Transverse colon (tissue), 4 donors: ENCODE measurements around the gene RPGRIP1L. TPM values are rescaled to one million over a fixed set of nuclear protein-coding genes. Genes with fewer than 3 reads are reported as not detected.

ENCODE experiments used
- DNase-seq: peaks from one replicate; pipeline ENCODE4 v3.0.0-alpha.2; 2019
- H3K27ac ChIP-seq, 4 donors: fragments of 200-600 bp; sonication (generic); 2 replicates each; pipeline ENCODE4 v1.5.1; 2016 to 2018; ENCODE audit warnings: inconsistent platforms in 4 of 4
- H3K27me3 ChIP-seq: fragments of 200-600 bp; sonication (generic); 2 replicates; pipeline ENCODE4 v1.5.1; 2017; ENCODE audit warnings: inconsistent platforms
- H3K36me3 ChIP-seq, 4 donors: fragments of 200-600 bp; sonication (generic); 2 replicates each; pipeline ENCODE4 v1.5.1; 2017 to 2019; ENCODE audit warnings: inconsistent platforms in 4 of 4
- H3K4me1 ChIP-seq, 4 donors: fragments of 200-600 bp; sonication (generic); 2 replicates each; pipeline ENCODE4 v1.5.1; 2017 to 2020; ENCODE audit warnings: inconsistent platforms in 4 of 4
- H3K4me3 ChIP-seq, 4 donors: fragments of 200-600 bp; sonication (generic); 1 replicate in 1 of 4; 2 replicates in 3 of 4; pipeline versions ENCODE4 v1.5.1 to v1.6.1; 2017 to 2019; ENCODE audit warnings: inconsistent platforms in 4 of 4
- H3K9me3 ChIP-seq, 2 donors: fragments of 200-600 bp; sonication (generic); 2 replicates each; pipeline ENCODE4 v1.5.1; 2017 to 2019; ENCODE audit warnings: inconsistent platforms in 2 of 2
- CTCF ChIP-seq, 5 experiments: fragments of 200-600 bp in 3 of 5; fragments of 450-650 bp in 2 of 5; sonication (generic) in 3 of 5; IDR thresholded peaks; 1 replicate in 2 of 5; 2 replicates in 3 of 5; pipeline ENCODE4 v1.5.1; 2016 to 2017; ENCODE audit warnings: antibody characterized with exemption in 5 of 5, inconsistent platforms in 3 of 5, mild to moderate bottlenecking in 2 of 5, moderate library complexity in 1 of 5
- EP300 ChIP-seq: sonication (generic); formaldehyde crosslinking; IDR thresholded peaks from one replicate; pipeline ENCODE4 v1.6.1; 2017; ENCODE audit warnings: antibody characterized with exemption, low read depth
- POLR2A ChIP-seq: fragments of 450-650 bp; IDR thresholded peaks from one replicate; pipeline ENCODE4 v1.6.1; 2016; ENCODE audit warnings: antibody characterized with exemption, mild to moderate bottlenecking, moderate library complexity
- POLR2AphosphoS5 ChIP-seq, 3 donors: sonication (generic); formaldehyde crosslinking; IDR thresholded peaks; one replicate each; pipeline ENCODE4 v1.6.1; 2016; ENCODE audit warnings: antibody characterized with exemption in 3 of 3
- WGBS, 2 donors: methylation state at CpG; one replicate each; pipeline ENCODE4 v1.1.5; 2018; ENCODE audit warnings: low coverage in 1 of 2; 5-methylcytosine and 5-hydroxymethylcytosine counted together
- in situ Hi-C, 4 donors: fragments of 200-750 bp; cut with MboI; loops; one replicate each; pipeline versions ENCODE4 v1.15.0 to v1.15.1; 2017; ENCODE audit warnings: low sequenced_read_pairs in 3 of 4, low pct_ligation_motif_present in 1 of 4, low pct_unique_long_range_greater_than_20kb in 1 of 4
- intact Hi-C: fragments of 100-400 bp; cut with DNase I; formaldehyde crosslinking; loops from one replicate; pipeline ENCODE4 v1.15.1; 2023; ENCODE audit warnings: low total_unique reads
- total RNA-seq, 4 donors: library from RNA; depleted of rRNA; stranded (reverse); fragments of >200 nt; gene quantifications; one replicate each; pipeline ENCODE4 v1.1.0, GENCODE V29; 2016

Gene RPGRIP1L
- total RNA-seq, 4 donors from 2014 or later: 1.6 to 5.6 (median 2.1) TPM

DNA sequence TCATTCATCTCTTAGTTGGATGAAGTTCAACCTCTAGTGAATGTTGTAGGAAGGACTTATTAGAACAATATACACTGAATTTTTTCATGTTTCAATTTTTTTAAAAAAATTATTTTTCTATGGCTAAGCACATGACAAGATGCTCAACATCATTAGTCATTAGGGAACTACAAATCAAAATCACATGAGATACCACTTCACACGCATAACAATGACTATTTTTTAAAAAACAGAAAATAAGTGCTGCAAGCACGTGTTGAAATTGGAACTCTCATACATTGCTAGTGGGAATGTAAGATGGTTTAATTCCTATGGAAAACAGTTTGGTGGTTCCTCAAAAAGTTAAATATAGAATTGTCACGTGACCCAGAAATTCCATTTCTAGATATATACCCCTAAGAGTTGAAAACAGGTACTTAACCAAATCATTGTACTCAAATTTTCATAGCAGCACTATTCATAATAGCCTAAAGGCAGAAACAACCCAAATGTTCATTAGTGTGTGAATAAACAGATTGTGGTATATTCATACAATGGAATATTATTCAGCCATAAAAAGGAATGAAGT lies 115.5 kb downstream of the RPGRIP1L start:
- Histone ChIP-seq H3K27me3 (no peaks in the 10 kb centered on the region), H3K9me3 (no peaks in the 10 kb centered on the region), H3K4me1 (no peaks in the 10 kb centered on the region), H3K4me3 (no peak overlapping the region), H3K27ac (no peak overlapping the region), H3K36me3 (no peaks in the 10 kb centered on the region)
- DNase-seq: no peak
- intact Hi-C loops (no loop called here), in situ Hi-C loops (no loop called here)
- WGBS, 2 donors: 83 to 84% methylated on average over 3 of the region's 3 CpGs
- TF ChIP-seq POLR2A: no peak
- no peak for TF ChIP-seq POLR2AphosphoS5 (IDR thresholded peaks at IDR 0.05)
- no peak for TF ChIP-seq CTCF (IDR thresholded peaks at IDR 0.05)
- no peak for TF ChIP-seq EP300

GRCh38 chr16:53583401-53583800 lies 120.3 kb downstream of the RPGRIP1L start:
- Histone ChIP-seq H3K4me3 (no peak overlapping the region), H3K36me3 (no peaks in the 10 kb centered on the region), H3K27ac (no peak overlapping the region), H3K27me3 (no peaks in the 10 kb centered on the region), H3K9me3 (no peaks in the 10 kb centered on the region), H3K4me1 (no peaks in the 10 kb centered on the region)
- TF ChIP-seq CTCF (IDR thresholded peaks at IDR 0.05): no peak
- no peak for TF ChIP-seq POLR2AphosphoS5 (IDR thresholded peaks at IDR 0.05)
- no peak for TF ChIP-seq EP300
- TF ChIP-seq POLR2A: no peak
- WGBS, 2 donors: 85 to 88% methylated on average over 2 of the region's 2 CpGs
- in situ Hi-C loops (no loop called here), intact Hi-C loops (no loop called here)
- DNase-seq: no peak

DNA sequence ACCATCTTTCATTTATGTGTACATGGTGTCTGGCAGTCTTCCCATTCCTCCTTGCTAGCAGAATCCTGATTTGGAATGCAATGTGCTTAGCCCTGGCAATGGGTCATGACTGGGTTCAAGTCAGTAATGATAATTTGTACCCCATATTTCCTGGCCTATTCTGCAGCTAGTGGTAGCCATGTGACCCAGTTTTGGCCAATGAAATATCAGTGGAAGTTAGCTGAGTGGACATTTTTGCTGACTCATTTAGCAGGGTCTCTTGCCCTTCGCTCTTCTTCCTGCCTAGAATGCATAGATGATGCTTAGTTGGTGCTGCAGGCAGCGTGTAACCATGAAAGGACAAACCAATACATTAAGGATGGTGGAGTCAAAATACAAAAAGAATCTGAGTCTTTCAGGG lies 121.9 kb downstream of the RPGRIP1L start:
- no peaks in the 10 kb centered on the region for H3K4me1 ChIP-seq
- no peak for TF ChIP-seq POLR2A
- TF ChIP-seq EP300: no peak
- no peak for TF ChIP-seq POLR2AphosphoS5 (IDR thresholded peaks at IDR 0.05)
- no peak for TF ChIP-seq CTCF (IDR thresholded peaks at IDR 0.05)
- no peaks in the 10 kb centered on the region for H3K9me3 ChIP-seq
- H3K4me3 ChIP-seq: no peak overlapping the region
- no peak for DNase-seq
- 90 to 100% methylated on average over 1 to 2 of the region's 2 CpGs for WGBS, 2 donors
- no peaks in the 10 kb centered on the region for H3K27me3 ChIP-seq
- intact Hi-C loops: no loop called here
- in situ Hi-C loops: no loop called here
- no peak overlapping the region for H3K27ac ChIP-seq
- no peaks in the 10 kb centered on the region for H3K36me3 ChIP-seq

- in situ Hi-C loops: no loop called here
- Histone ChIP-seq H3K4me3 (no peak overlapping the region), H3K4me1 (no peaks in the 10 kb centered on the region), H3K36me3 (no peaks in the 10 kb centered on the region), H3K27me3 (no peaks in the 10 kb centered on the region), H3K27ac (no peak overlapping the region), H3K9me3 (no peaks in the 10 kb centered on the region)
- intact Hi-C loops: no loop called here
- no peak for DNase-seq
- 94% methylated on average over 12 of the region's 12 CpGs; no CpG with 5 or more reads in 1 of the 2 donors for WGBS, 2 donors
- no peak for TF ChIP-seq POLR2A
- TF ChIP-seq EP300: no peak
- no peak for TF ChIP-seq POLR2AphosphoS5 (IDR thresholded peaks at IDR 0.05)
- no peak for TF ChIP-seq CTCF (IDR thresholded peaks at IDR 0.05)
Observed at GRCh38 chr16:53580038-53580802, 123.4 kb downstream of the RPGRIP1L start.
